ENCODE results near the gene FAXC.
"Not testable (repeated sequence)": the region's sequence is repeated elsewhere in the genome, so short reads cannot be mapped to it uniquely, and the experiment has no call there.

FAXC gene

DNA sequence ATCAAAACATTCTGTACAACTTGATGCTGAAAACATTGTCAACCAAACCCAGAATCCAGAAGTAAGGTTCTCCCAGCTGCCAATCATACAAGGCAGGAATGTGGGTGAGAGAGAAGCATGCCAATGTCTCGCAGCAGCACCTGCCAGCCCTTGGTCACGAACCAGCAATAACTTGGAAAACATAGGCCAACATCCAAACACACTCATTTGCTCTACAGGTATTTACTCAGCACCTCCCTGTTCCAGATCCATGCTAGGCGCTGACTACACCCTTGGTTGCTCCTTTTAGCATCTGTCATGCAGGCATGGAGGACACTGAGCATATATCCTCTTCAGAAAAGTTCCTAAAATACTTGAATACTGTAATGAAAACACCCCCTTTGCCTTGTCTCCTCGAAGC lies 63.6 kb downstream of the FAXC start:
- DNase-seq (ENCODE audit: low read depth), result no peak

DNA sequence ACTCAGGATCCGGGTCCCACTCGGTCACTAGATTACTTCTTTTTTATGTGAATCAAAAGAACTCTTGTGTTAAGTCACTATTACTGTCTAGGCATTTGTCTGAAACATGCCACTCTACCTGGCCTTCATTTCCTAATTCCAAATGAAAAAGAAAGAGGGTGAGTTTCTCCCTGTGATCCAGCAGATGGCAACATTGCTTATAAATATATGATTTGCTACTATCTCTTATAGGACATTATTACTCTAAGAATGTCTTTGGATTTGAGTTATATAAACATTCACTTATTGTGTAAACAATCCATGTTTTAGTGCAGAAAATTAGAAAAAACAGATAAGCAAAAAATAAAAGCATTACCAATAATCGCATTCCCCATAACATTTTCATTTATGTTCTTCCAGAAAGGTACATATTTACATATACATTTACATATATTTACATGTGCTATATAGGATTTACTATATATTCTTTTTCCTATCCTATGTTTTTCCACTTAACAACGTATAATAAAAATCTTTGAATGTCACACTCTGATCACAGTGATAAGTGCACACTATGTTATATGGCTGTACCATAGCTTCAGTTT lies 66.9 kb downstream of the FAXC start:
- no peak for DNase-seq (ENCODE audit: low read depth)

DNA sequence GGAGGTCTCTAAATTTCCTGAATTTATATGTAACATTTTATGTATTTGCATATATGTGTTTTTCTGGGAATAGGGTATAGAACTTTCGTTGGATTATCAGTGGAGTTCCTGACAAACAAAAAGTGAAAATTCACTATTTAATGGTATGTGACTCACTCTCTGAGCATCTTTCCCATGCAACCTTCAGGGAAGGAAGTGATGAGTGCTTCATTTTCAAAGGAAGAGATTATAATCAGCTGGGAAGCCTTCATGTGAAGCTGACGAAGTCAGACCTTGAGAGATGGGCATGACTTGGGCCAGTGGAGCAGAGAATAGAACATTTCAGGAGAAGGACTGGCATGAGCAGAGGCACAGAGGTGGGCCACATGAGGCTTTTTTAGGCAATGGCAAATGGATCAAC lies 72.7 kb downstream of the FAXC start:
- DNase-seq (ENCODE audit: low read depth), result no peak

DNA sequence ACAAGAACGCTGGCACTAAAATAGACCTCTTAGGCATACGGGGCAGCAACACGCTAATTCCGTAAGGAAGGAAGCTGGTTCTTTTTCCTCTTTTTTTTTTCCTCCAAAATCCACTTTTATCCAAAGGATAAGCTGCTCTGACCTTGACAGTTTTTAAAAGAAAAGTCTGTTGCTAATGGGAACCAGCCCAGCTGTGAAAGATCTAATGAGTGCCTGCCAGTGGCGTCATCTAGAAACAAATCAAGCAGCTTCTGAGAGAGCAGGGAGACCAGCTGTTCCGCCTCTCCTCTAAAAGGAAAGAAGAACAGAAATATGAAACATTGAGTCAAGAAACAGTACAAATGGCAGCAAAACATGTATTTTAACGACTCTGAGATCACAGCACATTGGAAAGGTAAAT lies 78.6 kb downstream of the FAXC start:
- DNase-seq (ENCODE audit: low read depth), result no peak

DNA sequence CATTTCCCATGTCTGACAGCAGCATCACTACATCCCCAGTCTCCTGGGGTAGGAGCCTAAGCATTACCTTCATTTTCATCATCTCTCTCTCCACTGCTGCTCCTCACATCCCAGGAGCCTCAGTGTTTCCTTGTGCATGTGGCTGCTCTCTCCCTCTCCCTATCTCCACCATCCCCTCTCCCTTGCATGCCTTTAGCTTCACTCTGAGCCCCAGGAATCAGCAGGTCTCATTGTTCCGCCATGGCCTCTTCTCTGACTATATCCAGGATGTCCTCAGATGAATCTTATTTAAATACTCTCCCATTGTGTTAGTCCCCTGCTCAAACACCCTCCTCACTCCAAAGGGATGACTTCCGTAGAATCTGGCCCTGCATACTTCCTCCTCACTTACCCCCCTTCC lies 79.4 kb downstream of the FAXC start:
- no peak for DNase-seq (ENCODE audit: low read depth)

DNA sequence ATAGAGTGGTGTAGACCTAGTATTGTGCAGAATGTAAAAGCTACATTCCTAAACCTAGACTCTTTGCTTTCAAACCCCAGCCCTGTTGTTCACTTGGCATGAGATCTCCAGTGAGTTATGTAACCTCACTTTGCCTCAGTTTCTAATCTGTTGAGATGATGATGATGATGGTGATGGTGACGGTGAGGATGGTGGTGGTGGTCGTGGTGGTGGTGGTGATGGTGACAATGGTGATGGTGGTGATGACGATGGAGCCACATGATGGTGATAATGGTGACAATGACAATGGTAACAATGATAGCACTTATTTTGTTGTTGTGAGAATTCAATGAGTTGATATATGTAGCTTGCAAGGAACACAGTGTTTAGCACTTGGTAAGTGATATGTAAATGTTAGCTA lies 80.3 kb downstream of the FAXC start:
- no peak for DNase-seq (ENCODE audit: low read depth)

DNA sequence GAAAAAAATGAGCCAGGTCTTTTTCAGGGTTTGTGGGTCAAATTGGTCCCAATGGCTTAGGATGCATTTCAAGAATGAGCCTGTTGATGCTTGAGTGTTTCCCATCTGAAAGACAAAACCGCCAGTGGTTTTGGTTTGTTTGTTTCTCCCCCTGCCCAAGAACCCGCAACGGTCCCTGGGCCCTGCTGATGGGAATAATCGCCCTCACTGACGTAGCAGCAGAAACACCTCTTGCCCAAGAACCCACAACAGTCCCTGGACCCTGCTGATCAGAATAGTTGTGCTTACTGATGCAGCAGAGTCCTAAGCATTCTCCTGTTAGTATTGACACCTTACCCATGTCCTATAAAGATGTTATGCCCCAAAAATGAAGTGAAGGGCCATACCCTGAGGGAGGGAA lies 82.5 kb downstream of the FAXC start:
- not testable (repeated sequence) for DNase-seq (ENCODE audit: low read depth)

DNA sequence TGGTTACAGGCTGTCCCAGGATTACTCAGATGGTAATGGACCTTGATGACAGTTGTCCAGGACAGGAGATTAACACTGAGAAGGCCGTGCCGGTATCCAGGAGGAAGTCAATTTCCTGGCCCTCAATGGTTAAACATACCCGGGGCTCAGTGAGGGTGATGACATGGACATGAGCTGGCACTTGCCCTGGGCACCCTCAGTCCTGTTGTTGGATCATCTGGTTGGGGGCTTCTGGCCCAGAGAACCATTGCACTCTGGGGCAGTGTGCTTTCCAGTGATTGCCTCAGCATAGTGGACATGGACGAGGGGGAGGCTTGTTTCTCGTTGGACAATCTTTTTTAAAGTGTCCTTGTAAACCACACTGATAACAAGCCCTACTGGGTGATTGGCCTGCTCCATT lies 84.0 kb downstream of the FAXC start:
- DNase-seq (ENCODE audit: low read depth), result not testable (repeated sequence)

DNA sequence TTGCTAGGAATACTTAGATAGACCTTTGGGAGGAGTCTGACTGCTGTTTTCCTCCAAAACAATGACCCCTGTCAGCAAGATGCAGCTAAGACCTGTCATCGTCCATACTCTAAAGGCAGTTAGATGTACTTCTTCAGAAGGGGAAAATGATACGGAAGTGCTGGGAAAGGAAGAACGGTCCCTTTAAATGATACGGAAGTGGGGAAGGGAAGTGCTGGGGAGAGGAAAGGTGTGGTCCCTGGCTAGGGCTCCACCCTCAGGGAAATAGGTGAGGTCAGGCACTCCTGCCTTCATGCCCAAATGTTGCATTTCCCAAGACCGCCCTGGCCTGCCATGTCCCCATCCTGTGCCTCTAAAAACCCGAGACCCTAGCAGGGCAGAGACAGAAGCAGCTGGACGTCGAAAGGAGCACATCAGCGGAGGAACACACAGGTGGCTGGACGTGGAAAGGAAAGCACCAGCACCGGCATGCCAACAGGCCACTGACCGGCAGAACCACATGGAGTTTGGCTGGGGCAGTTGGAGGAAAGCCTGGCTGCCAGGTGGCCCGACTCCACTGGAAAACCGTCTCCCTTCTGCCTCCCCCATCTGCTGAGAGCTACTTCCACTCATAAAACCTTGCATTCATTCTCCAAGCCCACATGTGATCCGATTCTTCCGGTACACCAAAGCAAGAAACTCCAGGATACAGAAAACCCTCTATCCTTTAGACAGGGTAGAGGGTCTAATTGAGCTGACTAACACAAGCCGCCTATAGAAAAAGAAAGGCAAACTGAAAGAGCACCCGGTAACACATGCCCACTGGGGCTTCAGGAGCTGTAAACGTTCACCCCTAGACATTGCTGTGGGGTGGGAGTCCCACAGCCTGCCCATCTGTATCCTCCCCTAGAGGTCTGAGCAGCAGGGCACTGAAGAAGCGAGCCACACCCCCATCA lies 94.6 kb downstream of the FAXC start:
- DNase-seq (ENCODE audit: low read depth), result no peak

DNA sequence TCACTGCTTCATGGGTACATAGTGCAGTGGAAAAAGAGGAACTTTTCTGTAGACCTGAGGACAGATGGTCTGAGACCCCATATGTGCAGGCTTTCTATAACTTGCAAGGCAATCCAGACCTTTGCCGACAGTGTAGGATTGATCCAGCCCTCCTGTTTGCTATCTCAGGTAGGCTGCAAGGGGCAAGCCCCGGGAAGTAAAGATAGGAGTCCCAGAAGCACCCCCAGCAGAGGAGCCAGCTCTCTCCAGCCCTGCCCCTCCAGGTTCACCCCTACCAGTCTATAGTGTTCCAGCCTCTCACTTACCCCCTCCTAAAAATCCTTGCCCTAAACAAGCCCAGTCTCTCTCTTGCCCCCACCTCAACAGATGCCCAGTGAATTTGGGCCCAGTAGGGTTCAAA lies 96.2 kb downstream of the FAXC start:
- DNase-seq (ENCODE audit: low read depth), result no peak

DNA sequence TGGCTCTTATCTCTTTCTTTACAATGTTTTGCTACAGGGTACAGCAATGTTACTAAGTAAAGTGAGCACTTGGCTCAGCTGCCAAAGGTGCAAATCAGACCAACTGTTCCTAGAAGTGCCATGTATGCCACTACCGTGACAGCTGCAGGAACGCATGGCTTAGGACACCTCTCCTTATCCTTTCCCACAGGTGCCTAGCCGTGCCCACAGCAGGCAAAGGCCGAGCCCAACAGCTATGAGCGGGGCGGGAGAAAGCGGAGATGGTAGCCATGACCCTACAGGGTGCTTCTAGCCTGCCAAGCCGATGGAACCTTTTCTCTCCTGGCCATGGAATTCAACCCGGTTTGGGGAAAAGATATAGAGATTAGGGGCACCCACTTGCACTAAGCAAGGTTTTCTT lies 97.1 kb downstream of the FAXC start:
- DNase-seq (ENCODE audit: low read depth), result no peak

DNA sequence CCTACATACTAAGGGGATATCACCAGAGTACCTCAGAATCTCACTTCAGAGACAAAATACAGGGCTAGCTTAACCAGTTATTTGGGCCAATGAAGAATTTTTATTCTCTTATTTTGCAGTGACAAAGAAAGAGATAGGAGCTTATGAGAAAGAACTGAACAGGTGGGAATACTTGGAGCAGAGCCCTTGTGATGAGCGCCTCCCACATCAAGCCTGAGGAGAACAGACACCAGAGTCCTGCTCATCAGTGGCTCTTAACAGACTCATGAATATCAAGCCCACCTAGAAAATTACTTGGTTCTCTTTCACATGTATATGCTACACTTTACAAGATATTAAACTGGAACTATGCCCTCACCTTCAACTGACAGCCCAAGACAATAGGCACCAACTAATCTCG lies 99.0 kb downstream of the FAXC start:
- DNase-seq (ENCODE audit: low read depth), result no peak

DNA sequence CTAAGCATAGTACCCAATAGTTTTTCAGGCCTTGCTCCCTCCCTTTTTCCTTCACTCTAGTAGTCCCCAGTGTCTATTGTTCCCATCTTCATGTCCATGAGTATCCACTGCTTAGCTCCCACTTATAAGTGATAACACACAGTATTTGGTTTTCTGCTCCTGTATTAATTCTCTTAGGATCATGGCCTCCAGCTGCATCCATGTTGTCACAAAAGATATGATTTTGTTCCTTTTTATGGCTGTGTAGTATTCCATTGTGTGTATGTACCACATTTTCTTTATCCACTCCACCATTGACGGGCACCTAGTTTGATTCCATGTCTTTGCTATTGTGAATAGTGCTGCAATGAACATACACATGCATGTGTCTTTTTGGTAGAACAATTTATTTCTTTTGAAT lies 102.9 kb downstream of the FAXC start:
- no peak for DNase-seq (ENCODE audit: low read depth)

DNA sequence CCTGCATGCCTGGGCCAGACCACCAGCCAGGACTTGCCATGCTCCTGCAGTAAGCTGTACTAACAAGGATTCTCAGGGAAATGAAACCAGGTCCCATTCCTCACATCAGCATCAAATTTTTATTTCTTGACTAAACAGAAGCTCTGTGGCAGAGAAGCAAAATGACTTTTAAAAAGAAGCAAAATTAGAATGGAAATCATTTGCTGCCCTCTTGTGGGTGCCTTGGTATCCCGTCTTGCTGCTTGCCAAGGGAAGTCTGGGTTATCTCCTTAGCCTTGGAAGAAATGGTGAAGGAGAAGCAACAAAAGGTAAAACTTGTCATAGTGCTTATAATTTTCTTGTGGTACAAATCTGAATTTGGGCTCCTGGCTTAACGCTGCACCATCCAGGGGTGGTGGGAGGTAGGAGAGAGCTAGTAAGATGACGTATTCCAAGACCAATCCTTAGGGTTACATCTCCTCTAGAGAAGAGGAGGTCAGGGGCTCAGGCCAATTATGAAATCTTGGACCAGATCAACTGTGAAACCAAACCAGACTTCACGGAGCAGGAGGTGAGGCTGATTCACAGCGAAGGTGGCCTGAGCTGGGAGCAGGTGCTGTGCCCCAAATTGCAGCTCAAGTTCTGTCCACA lies 107.5 kb downstream of the FAXC start:
- no peak for DNase-seq (ENCODE audit: low read depth)

DNA sequence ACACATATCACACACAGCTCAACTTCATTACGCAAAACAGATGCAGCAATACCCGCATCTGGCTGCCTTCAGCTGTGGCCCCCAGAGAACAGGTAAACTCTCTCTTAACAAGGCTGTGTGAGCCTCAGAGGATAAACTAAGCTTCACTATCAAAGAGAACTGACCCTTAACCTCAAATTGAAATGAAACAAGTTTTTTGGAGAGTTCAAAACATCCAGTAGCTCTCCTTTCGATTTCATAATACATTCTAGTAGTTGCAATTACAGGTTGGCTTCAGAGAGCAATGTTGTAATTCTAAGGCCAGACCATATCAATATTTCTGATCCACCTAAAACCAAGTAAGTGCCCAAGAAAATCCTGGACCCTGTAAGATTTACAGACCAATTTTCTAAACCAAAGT lies 113.5 kb downstream of the FAXC start:
- no peak for DNase-seq (ENCODE audit: low read depth)

DNA sequence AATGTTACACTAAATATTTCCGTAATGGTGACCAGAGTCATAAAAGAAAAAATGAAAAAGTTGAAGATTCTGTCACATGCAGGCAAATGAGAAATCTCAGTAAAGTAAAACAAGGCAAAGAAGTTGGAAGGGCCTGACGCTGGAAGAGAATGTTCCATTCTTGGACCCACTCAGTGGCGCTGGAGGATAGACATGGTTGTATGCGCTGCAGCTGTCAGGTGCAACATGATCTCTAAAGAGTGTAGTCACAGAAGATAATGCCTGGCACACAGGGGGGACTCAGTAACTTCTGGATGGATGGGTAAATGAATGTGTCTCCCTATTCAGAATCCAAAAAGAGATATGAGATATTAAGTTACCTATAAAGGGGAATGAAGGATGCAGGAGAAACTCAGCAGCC lies 116.3 kb downstream of the FAXC start:
- no peak for DNase-seq (ENCODE audit: low read depth)

DNA sequence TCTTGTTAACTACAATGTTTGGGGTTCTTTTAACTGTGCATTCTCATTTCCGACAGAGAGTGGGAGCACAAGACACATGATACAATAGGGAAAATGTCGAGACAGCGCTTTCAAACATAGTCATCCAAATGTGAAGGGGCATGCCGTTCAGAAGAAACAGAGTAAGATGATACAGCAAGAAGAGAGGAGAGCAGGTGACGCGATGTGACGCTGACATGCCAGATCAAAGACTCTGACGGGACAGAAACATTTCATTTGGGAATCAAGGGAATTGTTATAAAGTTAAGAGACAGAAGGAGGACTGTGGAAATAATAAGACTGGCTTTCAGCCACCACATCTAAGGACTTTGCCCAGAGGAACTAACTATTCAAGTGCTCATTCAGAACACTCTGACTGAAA lies 117.4 kb downstream of the FAXC start:
- DNase-seq (ENCODE audit: low read depth), result no peak

DNA sequence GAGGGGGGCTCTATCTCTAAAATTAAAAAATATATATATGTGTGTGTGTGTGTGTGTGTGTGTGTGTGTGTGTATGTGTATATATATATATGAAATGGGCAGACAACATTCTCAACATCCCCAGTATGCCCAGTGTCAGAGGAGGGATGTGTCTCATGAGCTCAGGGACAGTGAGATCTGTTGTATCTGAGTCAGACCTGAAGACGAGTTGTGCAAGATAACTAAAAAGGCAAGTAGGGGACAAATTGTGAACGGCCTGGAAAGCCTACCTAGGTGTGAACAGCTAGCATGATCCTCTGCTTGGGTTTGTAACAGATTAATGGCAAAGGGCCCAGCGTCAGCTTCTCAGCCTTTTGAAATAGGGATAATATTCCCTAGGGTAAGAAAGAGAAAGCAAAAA lies 124.3 kb downstream of the FAXC start:
- DNase-seq (ENCODE audit: low read depth), result no peak
